PC-3 (cell line): Measurements from ENCODE around the gene GUCA2B. TPM values are rescaled to one million over a fixed set of nuclear protein-coding genes. Genes with fewer than 3 reads are reported as not detected.

Experiments
- ATAC-seq: fragments of 200-7000 bp; cut with Tn5 transposase; 2 replicates; pipeline ENCODE4 v1.9.1; 2020; ENCODE audit warnings: mild to moderate bottlenecking, moderate library complexity
- BruUV-seq: library from RNA; stranded (reverse); fragments of 400-500 nt; replicated peaks from 2 replicates; lab custom pipeline; 2021; lab: Mats Ljungman, UMichigan
- CTCF ChIA-PET: fragments of 300-600 bp; sonication (Branson Sonifier 250); formaldehyde crosslinking; loops from one replicate; lab custom pipeline; 2022; ENCODE audit warnings: antibody characterized with exemption; lab: Charles Lee
- POLR2A ChIA-PET: fragments of 300-600 bp; sonication (Branson Sonifier 250); formaldehyde crosslinking; loops from one replicate; lab custom pipeline; 2022; ENCODE audit warnings: antibody characterized with exemption; ENCODE audit not compliant: unreplicated experiment; lab: Charles Lee
- DNase-seq: peaks from one replicate; pipeline ENCODE4 v3.0.0-alpha.2; 2015
- H2AFZ ChIP-seq: fragments of 300-600 bp; sonication (generic); 2 replicates; pipeline ENCODE4 v1.6.0; 2016; ENCODE audit warnings: antibody characterized with exemption, low read length
- H3F3A ChIP-seq: fragments of 300-600 bp; sonication (generic); one replicate; pipeline ENCODE4 v1.6.0; 2017; ENCODE audit warnings: antibody characterized with exemption, low read length, control low read depth, mild to moderate bottlenecking; ENCODE audit not compliant: unreplicated experiment
- H3K27ac ChIP-seq: fragments of 300-600 bp; sonication (generic); 2 replicates; pipeline ENCODE4 v1.5.1; 2016; ENCODE audit warnings: mild to moderate bottlenecking, low read length
- H3K27me3 ChIP-seq: fragments of 300-600 bp; sonication (generic); 2 replicates; pipeline ENCODE4 v1.6.1; 2016; ENCODE audit warnings: low read length, mixed read lengths
- H3K36me3 ChIP-seq: fragments of 300-600 bp; sonication (generic); 2 replicates; pipeline ENCODE4 v1.6.1; 2016; ENCODE audit warnings: low read depth, mixed run types, low read length, mixed read lengths
- H3K4me1 ChIP-seq: fragments of 300-600 bp; sonication (generic); 2 replicates; pipeline ENCODE4 v1.5.1; 2016; ENCODE audit warnings: low read length; ENCODE audit not compliant: insufficient read depth
- H3K4me2 ChIP-seq: fragments of 300-600 bp; sonication (generic); 2 replicates; pipeline ENCODE4 v1.6.0; 2016; ENCODE audit warnings: low read length
- H3K4me3 ChIP-seq: fragments of 300-600 bp; sonication (generic); 2 replicates; pipeline ENCODE4 v1.5.1; 2016; ENCODE audit warnings: mild to moderate bottlenecking, low read length, mixed read lengths
- H3K79me2 ChIP-seq: fragments of 300-600 bp; sonication (generic); 2 replicates; pipeline ENCODE4 v1.6.1; 2017; ENCODE audit warnings: low read length, mixed read lengths
- H3K9ac ChIP-seq: fragments of 300-600 bp; sonication (generic); 2 replicates; pipeline ENCODE4 v1.6.0; 2016; ENCODE audit warnings: mild to moderate bottlenecking, low read length
- H3K9me2 ChIP-seq: fragments of 300-600 bp; sonication (generic); replicated peaks from 2 replicates; pipeline ENCODE4 v1.6.1; 2016; ENCODE audit warnings: mixed run types, low read length, mixed read lengths
- H3K9me3 ChIP-seq: fragments of 300-600 bp; sonication (generic); 2 replicates; pipeline ENCODE4 v1.6.1; 2016; ENCODE audit warnings: low read length, mixed read lengths
- H4K20me1 ChIP-seq: fragments of 300-600 bp; sonication (generic); 2 replicates; pipeline ENCODE4 v1.6.1; 2016; ENCODE audit warnings: low read length, mixed read lengths
- EZH2 ChIP-seq: fragments of 300-600 bp; sonication (generic); IDR thresholded peaks from one replicate; pipeline ENCODE4 v1.6.1; 2017; ENCODE audit warnings: antibody characterized with exemption, mild to moderate bottlenecking, low read length; ENCODE audit not compliant: unreplicated experiment
- EZH2phosphoT487 ChIP-seq: fragments of 300-600 bp; sonication (generic); IDR thresholded peaks from 2 replicates; pipeline ENCODE4 v1.6.1; 2018; ENCODE audit warnings: mild to moderate bottlenecking, antibody characterized with exemption, low read length, borderline replicate concordance
- intact Hi-C: fragments of 100-400 bp; cut with micrococcal nuclease; formaldehyde crosslinking; loops from 2 replicates; pipeline ENCODE4 v1.9.0; 2023
- total RNA-seq: library from RNA; depleted of rRNA; stranded (reverse); fragments of >200 nt; gene quantifications from 2 replicates; pipeline ENCODE4 v1.2.3, GENCODE V29; 2014
- TF ChIP-seq, protein P1 (sequence below): fragments of 300-600 bp; sonication (generic); conservative IDR thresholded peaks from 2 replicates; pipeline ENCODE4 v1.5.1; 2017; ENCODE audit warnings: antibody characterized with exemption, low read depth, mild to moderate bottlenecking, low read length

The GUCA2B gene
- total RNA-seq, 1 experiment from 2014 or later, result not detected

DNA sequence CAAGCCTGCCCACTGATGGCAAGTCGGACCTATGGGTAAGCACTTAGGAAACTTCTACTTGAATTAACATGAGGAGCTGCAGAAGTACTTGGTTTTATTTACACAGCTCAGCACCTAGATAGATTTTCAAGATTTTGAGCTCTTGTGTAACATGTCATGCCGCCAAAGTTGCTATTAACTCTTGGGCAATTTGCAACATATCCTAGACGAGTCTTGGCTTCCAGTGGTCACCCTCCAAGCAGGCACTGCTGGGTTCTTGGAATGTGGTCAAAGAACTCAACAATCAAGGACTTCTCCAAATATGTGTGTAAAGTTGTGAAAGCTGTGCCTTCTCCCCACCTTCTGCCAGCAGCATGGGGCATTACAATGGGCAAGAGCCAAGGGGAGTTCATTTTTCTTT, 17.8 kb upstream of the GUCA2B start:
- H3K4me2 ChIP-seq, result no peak overlapping the region
- CTCF ChIA-PET, result interaction anchor here (0.6 kb wide), 1 partner anchor 68 kb away, joined by 3 read pairs; no protein-coding TSS in a partner anchor

GRCh38 chr1:42136466-42136865, 16.7 kb upstream of the GUCA2B start:
- Histone ChIP-seq H3K79me2 (no peaks in the 10 kb centered on the region), H3K4me2 (no peak overlapping the region), H3K36me3 (no peaks in the 10 kb centered on the region), H3K27me3 (no peaks in the 10 kb centered on the region), H3K9me2 (no peaks in the 10 kb centered on the region), H3K4me3 (no peak overlapping the region), H3F3A (no peaks in the 10 kb centered on the region), H3K9ac (no peak overlapping the region), H3K4me1 (no peaks in the 10 kb centered on the region), H2AFZ (no peak overlapping the region), H4K20me1 (no peaks in the 10 kb centered on the region), H3K9me3 (no peaks in the 10 kb centered on the region), H3K27ac (no peak overlapping the region)
- DNase-seq (no peak), ATAC-seq (no peak)
- TF ChIP-seq EZH2phosphoT487, result no peak
- TF ChIP-seq EZH2, result no peak
- TF ChIP-seq, protein P1, sequence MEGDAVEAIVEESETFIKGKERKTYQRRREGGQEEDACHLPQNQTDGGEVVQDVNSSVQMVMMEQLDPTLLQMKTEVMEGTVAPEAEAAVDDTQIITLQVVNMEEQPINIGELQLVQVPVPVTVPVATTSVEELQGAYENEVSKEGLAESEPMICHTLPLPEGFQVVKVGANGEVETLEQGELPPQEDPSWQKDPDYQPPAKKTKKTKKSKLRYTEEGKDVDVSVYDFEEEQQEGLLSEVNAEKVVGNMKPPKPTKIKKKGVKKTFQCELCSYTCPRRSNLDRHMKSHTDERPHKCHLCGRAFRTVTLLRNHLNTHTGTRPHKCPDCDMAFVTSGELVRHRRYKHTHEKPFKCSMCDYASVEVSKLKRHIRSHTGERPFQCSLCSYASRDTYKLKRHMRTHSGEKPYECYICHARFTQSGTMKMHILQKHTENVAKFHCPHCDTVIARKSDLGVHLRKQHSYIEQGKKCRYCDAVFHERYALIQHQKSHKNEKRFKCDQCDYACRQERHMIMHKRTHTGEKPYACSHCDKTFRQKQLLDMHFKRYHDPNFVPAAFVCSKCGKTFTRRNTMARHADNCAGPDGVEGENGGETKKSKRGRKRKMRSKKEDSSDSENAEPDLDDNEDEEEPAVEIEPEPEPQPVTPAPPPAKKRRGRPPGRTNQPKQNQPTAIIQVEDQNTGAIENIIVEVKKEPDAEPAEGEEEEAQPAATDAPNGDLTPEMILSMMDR, result no peak
- no TSS peak for BruUV-seq
- CTCF ChIA-PET, result no interaction called here
- intact Hi-C loops, result no loop called here
- POLR2A ChIA-PET, result no interaction called here

More for the DNA sequence above, 17.8 kb upstream of the GUCA2B start:
- H3F3A ChIP-seq, result no peaks in the 10 kb centered on the region
- BruUV-seq, result no TSS peak
- no peak overlapping the region for H3K9ac ChIP-seq
- no peaks in the 10 kb centered on the region for H3K9me2 ChIP-seq
- no peak for ATAC-seq
- intact Hi-C loops, result no loop called here
- no peaks in the 10 kb centered on the region for H3K9me3 ChIP-seq
- TF ChIP-seq EZH2 (no peak), EZH2phosphoT487 (no peak)
- TF ChIP-seq, protein P1, result no peak
- no peaks in the 10 kb centered on the region for H4K20me1 ChIP-seq
- no peaks in the 10 kb centered on the region for H3K4me1 ChIP-seq
- H3K4me3 ChIP-seq, result no peak overlapping the region
- no peaks in the 10 kb centered on the region for H3K36me3 ChIP-seq
- no peak overlapping the region for H2AFZ ChIP-seq
- H3K27me3 ChIP-seq, result no peaks in the 10 kb centered on the region
- DNase-seq, result no peak
- H3K27ac ChIP-seq, result no peak overlapping the region
- no peaks in the 10 kb centered on the region for H3K79me2 ChIP-seq
- POLR2A ChIA-PET, result no interaction called here

GRCh38 chr1:42137766-42138165, 15.4 kb upstream of the GUCA2B start:
- Histone ChIP-seq H3K27me3 (no peaks in the 10 kb centered on the region), H3K79me2 (no peaks in the 10 kb centered on the region), H3K4me3 (no peak overlapping the region), H3K4me1 (no peaks in the 10 kb centered on the region), H4K20me1 (no peaks in the 10 kb centered on the region), H3K9me3 (no peaks in the 10 kb centered on the region), H3F3A (no peaks in the 10 kb centered on the region), H3K4me2 (no peak overlapping the region), H3K36me3 (no peaks in the 10 kb centered on the region), H3K27ac (no peak overlapping the region), H3K9ac (no peak overlapping the region), H2AFZ (no peak overlapping the region), H3K9me2 (no peaks in the 10 kb centered on the region)
- ChIA-PET POLR2A (no interaction called here), CTCF (no interaction called here)
- TF ChIP-seq EZH2, result no peak
- BruUV-seq, result no TSS peak
- ATAC-seq (no peak), DNase-seq (no peak)
- intact Hi-C loops, result no loop called here
